ENCODE results near the gene SUMO3. TPM values are rescaled to one million over a fixed set of nuclear protein-coding genes. Genes with fewer than 3 reads are reported as not detected.

Gene SUMO3
- total and polyA plus RNA-seq, 2 experiments from 2014 or later = 90.8 to 103 TPM

- TF ChIP-seq REST (IDR thresholded peaks at IDR 0.05; ENCODE audit: unreplicated experiment) = no peak
- TF ChIP-seq EZH2phosphoT487 (IDR thresholded peaks at IDR 0.05; ENCODE audit: unreplicated experiment) = no peak
These were observed 58.9 kb downstream of the SUMO3 start (continued) for GRCh38 chr21:44758781-44759627.

GRCh38 chr21:44758141-44758561 lies 59.7 kb downstream of the SUMO3 start:
- Mint-ChIP-seq H3K27me3 (ENCODE audit: insufficient read depth, low read depth, poor library complexity) (peaks cover 3% of the 10 kb centered on the region), H3K36me3 (ENCODE audit: low read depth) (peaks cover 7% of the 10 kb centered on the region; the same call in 2 of the 3 replicates), H3K4me1 (peaks cover 20% of the 10 kb centered on the region), H3K9me3 (peaks cover 17% of the 10 kb centered on the region), H3K4me3 (no peak overlapping the region), H3K27ac (no peak overlapping the region)
- H3K27ac ChIP-seq (ENCODE audit: low read depth) = no peak overlapping the region
- no peaks in the 10 kb centered on the region for H3K27me3 ChIP-seq (ENCODE audit: insufficient read depth)
- H3K79me2 ChIP-seq (replicated peaks; ENCODE audit: insufficient read depth) = no peaks in the 10 kb centered on the region
- no peak overlapping the region for H3K4me2 ChIP-seq
- no peak for ATAC-seq
- H3K36me3 ChIP-seq (ENCODE audit: insufficient read depth) = no peaks in the 10 kb centered on the region; the same call in 1 of the 2 replicates
- H4K20me1 ChIP-seq (replicated peaks; ENCODE audit: insufficient read depth) = no peaks in the 10 kb centered on the region
- no peaks in the 10 kb centered on the region for H3F3A ChIP-seq (replicated peaks; ENCODE audit: low read depth)
- TF ChIP-seq POLR2AphosphoS5 (IDR thresholded peaks at IDR 0.05; ENCODE audit: low read depth) = no peak
- TF ChIP-seq CTCF (conservative IDR thresholded peaks at IDR 0.05; ENCODE audit: low read depth in 2 of 2) = no peak
- TF ChIP-seq STAT1 (IDR thresholded peaks at IDR 0.05; ENCODE audit: unreplicated experiment) = no peak
- no peak for TF ChIP-seq ZNF462 (CRISPR knock-in tag; IDR thresholded peaks at IDR 0.05)
- no peak for TF ChIP-seq ETS1 (IDR thresholded peaks at IDR 0.05)
- TF ChIP-seq JUNB (IDR thresholded peaks at IDR 0.05; ENCODE audit: unreplicated experiment) = no peak
- no peak for TF ChIP-seq ZNF331 (CRISPR knock-in tag; IDR thresholded peaks at IDR 0.05; ENCODE audit: low read depth)
- TF ChIP-seq NANOG (IDR thresholded peaks at IDR 0.05; ENCODE audit: borderline replicate concordance) = no peak
- TF ChIP-seq ZNF114 (CRISPR knock-in tag; IDR thresholded peaks at IDR 0.05) = no peak
- TF ChIP-seq EZH2phosphoT487 (IDR thresholded peaks at IDR 0.05; ENCODE audit: unreplicated experiment) = no peak
- H2AFZ ChIP-seq = no peak overlapping the region
- DNase-seq (ENCODE audit: low spot score) = no peak
- H3K9me2 ChIP-seq (ENCODE audit: insufficient read depth) = no peaks in the 10 kb centered on the region
- H3K4me1 ChIP-seq (ENCODE audit: insufficient read depth) = no peaks in the 10 kb centered on the region; the same call in 1 of the 2 replicates
- H3K4me3 ChIP-seq = no peak overlapping the region
